HPDE6-E6E7 (cell line): Measurements from ENCODE around the gene MAPRE2.
A peak's percentile ranks its signal among the peaks of the same experiment; 100 is the strongest.

Source experiments
- DNase-seq: peaks from one replicate; pipeline ENCODE4 v3.0.0; 2011; ENCODE audit warnings: missing footprints; ENCODE audit errors: extremely low spot score

The MAPRE2 gene

GRCh38 chr18:35040988-35041814 is at the start of gene MAPRE2:
TSS of gene MAPRE2 (plus strand) at chr18:35041413. CDS start at chr18:35041540, 127 bp downstream.
- DNase-seq = peak; percentile 94

GRCh38 chr18:34991561-34991960 is 49.7 kb upstream of the MAPRE2 start:
- DNase-seq = peak; percentile 19

- DNase-seq = no peak
These were observed 47.9 kb upstream of the MAPRE2 start for GRCh38 chr18:34993289-34993688.

- no peak for DNase-seq
These were observed 45.5 kb upstream of the MAPRE2 start for GRCh38 chr18:34995746-34996145.

- no peak for DNase-seq
These were observed 42.6 kb upstream of the MAPRE2 start for GRCh38 chr18:34998661-34999060.

DNA sequence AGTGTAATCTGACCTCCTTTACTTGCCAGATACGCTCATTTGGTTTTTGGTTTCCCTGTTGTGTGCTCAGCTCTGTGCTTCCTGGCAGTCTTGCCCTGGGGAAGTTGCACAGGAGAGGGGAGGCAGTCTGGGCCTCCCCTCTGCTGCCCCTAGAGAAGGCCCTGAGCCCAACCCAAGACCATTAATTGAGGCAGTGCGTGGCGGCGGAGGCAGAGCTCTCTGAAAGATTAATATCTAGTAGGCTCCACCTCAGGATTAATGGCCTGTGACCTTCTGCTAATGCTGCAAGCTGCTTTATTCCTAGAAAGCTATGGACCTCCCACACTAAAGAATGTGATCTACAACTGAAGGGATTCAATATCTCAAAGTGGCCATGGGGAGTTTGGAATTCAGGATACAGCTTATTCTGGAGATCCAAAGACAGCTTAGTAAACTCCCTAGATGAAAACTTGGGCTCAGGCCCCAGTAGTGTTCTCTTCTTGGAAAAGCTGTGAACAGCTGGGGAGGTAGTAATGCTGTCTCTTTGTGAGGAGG is 41.4 kb upstream of the MAPRE2 start:
- no peak for DNase-seq

- DNase-seq = no peak
These were observed 40.8 kb upstream of the MAPRE2 start for GRCh38 chr18:35000457-35000856.

- DNase-seq = no peak
These were observed 39.1 kb upstream of the MAPRE2 start for GRCh38 chr18:35002120-35002519.

DNA sequence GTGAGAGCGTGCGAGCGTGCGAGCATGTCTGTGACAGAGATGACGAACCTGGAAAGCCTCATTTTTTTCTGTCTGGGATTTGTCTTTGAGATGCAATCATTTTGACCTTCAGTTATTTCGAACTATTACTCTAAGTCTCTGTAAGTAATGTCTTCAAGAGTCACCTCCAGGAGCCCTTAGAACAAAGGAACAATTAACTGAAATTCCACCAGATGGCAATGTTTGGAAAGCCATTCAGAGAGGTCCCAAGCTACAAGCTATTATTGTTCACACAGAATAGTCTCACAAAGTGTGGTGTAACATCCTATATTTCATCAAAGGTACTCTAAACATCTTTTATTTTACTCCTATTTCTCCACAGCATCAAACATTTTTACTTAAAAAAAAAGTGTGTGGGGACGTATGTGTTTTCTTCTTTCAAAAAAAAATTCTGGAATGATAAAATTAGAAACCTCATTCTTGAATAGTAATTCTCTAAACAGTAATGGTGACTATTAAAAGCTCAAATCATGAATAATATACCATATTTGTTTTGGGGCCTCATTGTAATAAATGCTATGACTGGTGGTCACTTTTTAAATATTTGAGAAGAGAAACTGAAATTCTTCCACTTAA is 35.1 kb upstream of the MAPRE2 start:
- DNase-seq = peak; percentile 49

DNA sequence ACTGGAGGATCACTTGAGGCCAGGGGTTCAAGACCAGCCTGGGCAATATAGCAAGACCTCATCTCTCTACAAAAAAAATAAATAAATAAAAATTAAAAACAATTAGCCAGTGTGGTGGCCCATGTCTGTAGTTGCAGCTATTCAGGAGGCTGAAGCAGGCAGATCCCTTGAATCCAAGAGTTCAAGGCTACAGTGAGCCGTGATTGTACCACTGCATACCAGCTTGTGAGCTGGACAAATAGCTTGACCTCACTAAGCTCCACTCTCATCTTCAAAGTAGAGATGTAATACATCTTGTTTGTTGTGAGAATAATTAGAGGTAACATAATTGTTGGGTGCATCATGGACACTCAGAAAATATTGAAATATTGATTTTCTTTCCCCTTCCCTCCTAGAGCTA is 31.1 kb upstream of the MAPRE2 start:
- DNase-seq = no peak

DNA sequence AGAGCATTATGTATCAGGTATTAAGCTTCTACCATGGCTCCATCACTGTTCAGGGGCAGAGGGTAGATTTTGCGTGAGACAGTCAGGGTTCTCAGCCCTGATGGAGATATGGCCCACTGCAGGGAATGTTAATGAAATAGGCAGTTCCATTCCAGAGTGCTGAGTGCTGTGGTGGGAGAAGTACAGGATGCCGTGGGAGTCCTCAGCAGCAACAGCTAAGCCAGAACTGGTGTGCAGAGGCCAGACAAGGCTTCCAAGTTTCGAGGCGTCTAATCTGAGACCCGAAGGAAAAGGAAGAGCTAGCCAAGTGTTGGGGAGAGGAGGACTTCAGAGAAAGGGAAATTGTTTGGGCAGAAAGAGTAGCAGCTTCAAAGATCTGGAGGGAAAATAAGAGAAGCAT is 30.2 kb upstream of the MAPRE2 start:
- no peak for DNase-seq

DNA sequence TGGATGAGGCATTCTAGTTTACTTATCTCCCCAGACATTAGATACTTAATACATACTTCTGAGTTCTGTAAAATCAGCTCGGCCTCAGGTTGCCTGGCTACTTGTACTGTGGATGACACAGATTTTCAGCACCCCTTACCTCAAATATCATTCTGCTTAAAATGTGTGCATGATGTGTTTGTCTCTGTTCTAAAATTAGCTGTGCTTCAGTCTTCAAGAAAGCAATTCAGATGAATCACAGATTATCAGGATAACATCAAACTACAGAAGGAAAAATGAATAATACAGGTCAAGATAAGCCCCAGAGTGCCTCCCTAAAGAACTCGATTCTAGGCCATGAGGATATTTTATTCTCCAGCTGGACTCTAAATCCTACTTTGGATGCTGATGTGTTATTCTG is 21.3 kb upstream of the MAPRE2 start:
- DNase-seq = no peak

- no peak for DNase-seq
These were observed 18.7 kb upstream of the MAPRE2 start for GRCh38 chr18:35022426-35023001.

DNA sequence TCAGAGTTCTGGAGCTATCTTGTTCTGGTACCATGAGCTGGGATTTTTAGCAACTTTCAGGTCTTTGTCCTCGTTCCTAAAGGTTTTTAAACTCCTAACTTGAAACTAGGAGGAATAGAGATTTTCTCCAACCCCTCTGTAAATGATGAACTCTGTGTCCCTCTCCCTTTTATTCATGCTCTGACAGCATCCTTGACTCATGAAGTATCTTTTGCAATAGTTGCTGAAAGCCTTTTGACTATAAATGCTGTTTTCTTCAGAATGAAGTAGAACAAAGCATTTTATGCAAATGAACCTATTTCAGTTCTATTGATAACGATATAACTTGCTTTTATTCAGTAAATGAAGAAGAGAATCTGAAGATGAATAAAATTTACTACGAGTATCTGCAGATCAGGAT is 17.0 kb upstream of the MAPRE2 start:
- DNase-seq = no peak

DNA sequence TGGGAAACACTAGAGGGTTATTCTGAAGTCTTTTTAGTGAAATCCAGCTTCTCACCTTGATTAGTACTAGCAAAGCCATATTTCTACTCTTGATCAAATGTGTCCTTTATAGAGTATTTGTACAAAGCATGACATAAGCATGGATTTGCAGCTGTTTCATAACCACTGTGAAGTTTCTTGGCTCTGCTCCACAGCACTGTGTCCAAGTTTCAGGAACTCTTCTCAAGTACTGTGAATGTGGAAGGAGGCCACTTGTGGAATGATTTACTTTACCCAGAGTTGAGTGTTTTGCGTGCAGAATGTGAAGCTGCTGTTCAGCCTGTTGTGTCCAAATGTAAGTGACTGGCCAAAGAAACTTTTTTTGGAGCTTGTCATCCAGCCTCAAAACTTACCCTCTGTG is 16.2 kb upstream of the MAPRE2 start:
- DNase-seq = no peak

GRCh38 chr18:35026407-35027061 is 14.7 kb upstream of the MAPRE2 start:
- no peak for DNase-seq

DNA sequence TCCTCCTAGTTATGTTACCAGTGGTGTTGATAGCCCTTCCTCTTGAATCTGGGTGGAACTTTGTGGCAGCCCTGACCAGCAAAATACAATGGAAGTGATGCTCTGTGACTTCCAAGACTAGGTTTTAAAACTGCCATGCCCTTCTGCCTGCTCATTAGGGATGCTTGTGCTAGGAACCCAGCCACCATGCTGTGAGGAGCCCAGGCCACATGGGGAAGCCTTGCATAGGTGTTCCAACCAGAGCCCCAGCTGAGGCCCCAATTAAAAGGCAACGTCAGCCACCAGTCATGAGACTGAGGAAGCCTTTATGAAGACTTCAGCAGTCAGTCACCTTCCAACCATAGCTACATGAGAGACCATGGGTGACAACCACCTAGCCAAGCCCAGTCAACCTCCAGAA is 14.0 kb upstream of the MAPRE2 start:
- DNase-seq = no peak

DNA sequence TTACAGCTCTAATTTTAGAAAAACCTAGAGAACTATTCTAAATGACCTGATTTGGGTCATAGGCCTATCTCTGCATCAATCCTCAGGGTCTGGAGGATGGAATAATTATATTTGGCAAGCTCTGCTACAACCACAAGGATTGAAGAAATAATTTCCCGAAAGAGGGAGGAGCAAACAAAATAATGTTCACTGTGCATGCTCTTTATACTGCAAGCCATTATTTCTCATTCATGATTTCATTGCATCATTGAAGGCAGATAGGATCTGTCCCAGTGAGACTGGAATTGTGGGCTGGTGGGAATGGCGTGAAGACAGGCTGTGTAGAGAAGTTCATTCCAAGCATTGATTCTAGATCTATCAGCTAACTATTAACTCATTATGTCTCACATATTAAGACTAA is 12.7 kb upstream of the MAPRE2 start:
- no peak for DNase-seq

DNA sequence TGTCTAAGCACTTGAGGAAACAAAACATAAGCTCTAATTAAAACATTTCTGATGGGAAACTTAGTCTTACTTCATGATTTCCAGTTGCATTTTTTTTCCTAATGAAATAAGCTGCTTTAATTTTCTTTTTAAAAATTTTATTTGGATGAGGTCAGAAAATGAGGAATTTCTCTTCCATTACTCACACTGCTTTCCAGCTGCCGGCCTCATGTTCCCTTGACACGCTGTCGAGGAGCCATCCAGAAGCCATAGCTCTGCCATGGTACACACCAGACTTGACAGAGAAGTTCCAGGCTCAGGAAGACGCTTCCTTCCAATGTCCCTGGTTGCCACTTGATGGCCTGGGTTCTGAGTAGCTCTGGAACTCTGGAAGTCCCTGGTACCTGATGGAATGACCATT is 12.1 kb upstream of the MAPRE2 start:
- no peak for DNase-seq

DNA sequence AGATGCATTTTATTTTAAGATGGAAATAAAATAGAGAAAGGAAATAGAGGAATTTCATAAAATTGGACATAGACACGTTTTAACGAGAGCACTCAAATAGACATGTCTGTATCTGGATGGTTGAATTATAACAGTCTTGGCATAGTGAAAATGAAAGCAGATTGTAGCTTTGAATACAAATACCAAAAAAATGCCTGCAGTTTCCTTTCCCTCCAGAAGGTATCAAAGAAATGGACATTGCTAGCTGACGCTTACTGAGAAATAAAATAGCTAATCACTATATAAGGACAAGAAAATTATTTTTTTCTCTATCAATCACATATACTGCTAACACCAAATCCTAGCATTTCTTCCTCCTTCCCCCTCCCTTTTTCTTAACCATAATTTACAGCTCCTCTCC is 11.4 kb upstream of the MAPRE2 start:
- DNase-seq = no peak

DNA sequence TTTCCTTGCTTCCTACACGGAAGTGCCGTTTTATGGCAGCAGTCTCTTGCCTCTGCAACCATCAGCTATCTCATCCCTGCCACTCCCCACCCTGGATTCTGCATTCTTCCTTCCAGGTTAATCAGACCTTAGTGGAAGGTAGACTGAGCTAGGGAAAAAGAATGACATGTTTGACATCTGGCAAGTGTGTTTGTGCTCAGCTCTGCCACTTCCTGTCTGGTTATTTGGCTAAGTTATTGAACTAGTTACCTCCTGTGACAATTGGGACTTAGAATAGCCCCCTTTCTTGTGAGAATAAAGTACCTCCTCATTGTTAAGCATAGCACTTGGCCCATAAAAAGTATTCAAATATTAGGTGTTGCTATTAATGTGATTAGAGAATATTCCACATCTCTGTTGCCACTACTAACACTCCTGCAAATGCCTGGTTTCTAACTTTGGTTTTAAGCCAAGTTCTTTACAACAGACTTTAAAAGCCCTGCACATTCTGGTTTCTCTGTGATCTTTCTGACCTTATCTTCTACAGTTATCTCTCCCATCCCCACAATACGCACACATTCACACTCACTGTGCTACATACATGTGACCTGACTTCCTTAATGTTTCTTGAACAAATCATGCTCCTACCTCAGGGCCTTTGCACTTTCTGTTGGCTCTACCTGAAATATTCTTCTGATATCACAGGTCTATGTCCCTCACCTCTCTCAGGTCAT is 10.8 kb upstream of the MAPRE2 start:
- DNase-seq = no peak

DNA sequence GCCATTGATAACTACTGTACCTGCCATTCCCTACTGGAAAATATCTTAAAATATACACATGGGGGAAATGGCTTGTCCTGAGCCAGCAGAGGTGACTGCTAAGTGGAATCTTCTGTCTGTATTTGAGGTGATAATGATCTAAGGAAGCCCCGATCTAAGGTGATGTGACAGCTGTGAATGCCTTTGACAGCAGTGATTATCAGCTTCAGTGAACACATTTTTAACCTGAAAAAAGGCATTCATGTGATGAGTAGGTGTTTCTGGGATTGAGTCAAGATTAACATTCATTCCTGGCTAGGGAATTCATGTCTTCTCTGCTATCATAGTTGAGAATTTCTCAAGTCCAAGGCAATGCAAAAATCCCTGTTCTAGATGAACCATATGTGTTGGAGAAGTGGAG is 9.1 kb upstream of the MAPRE2 start:
- DNase-seq = no peak
